ENCODE measurements around the gene CRYBG2.
"Not testable (repeated sequence)": the region's sequence is repeated elsewhere in the genome, so short reads cannot be mapped to it uniquely, and the experiment has no call there.

The CRYBG2 gene

GRCh38 chr1:26333312-26333711 is 20.6 kb downstream of the CRYBG2 start:
- H3K36me3 ChIP-seq (ENCODE audit: control insufficient read depth in 2 of 2, insufficient read depth in 2 of 2, low read length in 2 of 2); H3K9ac ChIP-seq (ENCODE audit: low read length in 2 of 2); H3K9me3 ChIP-seq (ENCODE audit: control insufficient read depth in 2 of 2, low read length in 2 of 2); H3K27ac ChIP-seq (ENCODE audit: low read length); H3K4me3 ChIP-seq (ENCODE audit: low read length in 2 of 2): not testable (repeated sequence)
- peaks cover 13% of the 10 kb centered on the region for H3K4me1 ChIP-seq (ENCODE audit: control insufficient read depth, insufficient read depth, low read length)
- peaks cover 27 to 33% of the 10 kb centered on the region in 2 donors for H3K27me3 ChIP-seq (ENCODE audit: control insufficient read depth in 1 of 2, insufficient read depth in 2 of 2, low read length in 2 of 2)

GRCh38 chr1:26330276-26330675 is 23.7 kb downstream of the CRYBG2 start:
- Histone ChIP-seq H3K4me1 (ENCODE audit: control insufficient read depth, insufficient read depth, low read length) (no peaks in the 10 kb centered on the region), H3K27me3 (ENCODE audit: control insufficient read depth in 1 of 2, insufficient read depth in 2 of 2, low read length in 2 of 2) (peaks cover 18 to 24% of the 10 kb centered on the region in 2 donors)

GRCh38 chr1:26329380-26329779 is 24.6 kb downstream of the CRYBG2 start:
- not testable (repeated sequence) for H3K4me1 ChIP-seq (ENCODE audit: control insufficient read depth, insufficient read depth, low read length); H3K9ac ChIP-seq (ENCODE audit: low read length in 2 of 2); H3K36me3 ChIP-seq (ENCODE audit: control insufficient read depth in 2 of 2, insufficient read depth in 2 of 2, low read length in 2 of 2); H3K27ac ChIP-seq (ENCODE audit: low read length); H3K9me3 ChIP-seq (ENCODE audit: control insufficient read depth in 2 of 2, low read length in 2 of 2); H3K4me3 ChIP-seq (ENCODE audit: low read length in 2 of 2)
- H3K27me3 ChIP-seq (ENCODE audit: control insufficient read depth in 1 of 2, insufficient read depth in 2 of 2, low read length in 2 of 2), result peaks cover 11 to 23% of the 10 kb centered on the region in 2 donors

More at GRCh38 chr1:26330276-26330675, 23.7 kb downstream of the CRYBG2 start:
- Histone ChIP-seq H3K4me3 (ENCODE audit: low read length in 2 of 2) (no peak overlapping the region), H3K27ac (ENCODE audit: low read length) (no peak overlapping the region), H3K36me3 (ENCODE audit: control insufficient read depth in 2 of 2, insufficient read depth in 2 of 2, low read length in 2 of 2) (no peaks in the 10 kb centered on the region), H3K9me3 (ENCODE audit: control insufficient read depth in 2 of 2, low read length in 2 of 2) (no peaks in the 10 kb centered on the region), H3K9ac (ENCODE audit: low read length in 2 of 2) (no peak overlapping the region)

- peaks cover 6 to 17% of the 10 kb centered on the region in 2 donors for H3K27me3 ChIP-seq (ENCODE audit: control insufficient read depth in 1 of 2, insufficient read depth in 2 of 2, low read length in 2 of 2)
- no peak overlapping the region for H3K9ac ChIP-seq (ENCODE audit: low read length in 2 of 2)
- H3K9me3 ChIP-seq (ENCODE audit: control insufficient read depth in 2 of 2, low read length in 2 of 2), result no peaks in the 10 kb centered on the region
- no peak overlapping the region for H3K27ac ChIP-seq (ENCODE audit: low read length)
- H3K36me3 ChIP-seq (ENCODE audit: control insufficient read depth in 2 of 2, insufficient read depth in 2 of 2, low read length in 2 of 2), result no peaks in the 10 kb centered on the region
- no peak overlapping the region for H3K4me3 ChIP-seq (ENCODE audit: low read length in 2 of 2)
- H3K4me1 ChIP-seq (ENCODE audit: control insufficient read depth, insufficient read depth, low read length), result no peaks in the 10 kb centered on the region
These were observed 25.3 kb downstream of the CRYBG2 start for GRCh38 chr1:26328597-26328996.

- H3K4me3 ChIP-seq (ENCODE audit: low read length in 2 of 2), result no peak overlapping the region
- no peaks in the 10 kb centered on the region for H3K9me3 ChIP-seq (ENCODE audit: control insufficient read depth in 2 of 2, low read length in 2 of 2)
These were observed 26.0 kb downstream of the CRYBG2 start for GRCh38 chr1:26327956-26328362.

DNA sequence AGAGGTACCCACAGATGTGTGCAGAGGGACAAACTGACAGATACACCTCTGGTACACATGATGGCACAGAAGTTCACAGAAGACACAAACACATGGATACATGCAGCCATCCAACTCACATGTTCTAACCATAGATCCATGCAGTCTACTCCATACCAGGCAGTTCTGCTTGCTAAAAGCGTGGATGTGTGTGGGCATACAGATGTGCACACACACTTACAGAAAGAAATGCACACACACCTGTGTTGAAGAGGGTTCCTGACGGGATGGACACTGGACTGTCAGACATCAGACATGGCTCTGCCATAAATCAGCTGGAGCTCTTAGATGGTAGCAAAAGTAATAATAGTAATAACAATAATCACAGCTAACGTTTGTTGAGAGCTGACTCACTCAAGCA is 29.4 kb downstream of the CRYBG2 start:
- Histone ChIP-seq H3K36me3 (ENCODE audit: control insufficient read depth in 2 of 2, insufficient read depth in 2 of 2, low read length in 2 of 2) (no peaks in the 10 kb centered on the region), H3K9ac (ENCODE audit: low read length in 2 of 2) (no peak overlapping the region), H3K9me3 (ENCODE audit: control insufficient read depth in 2 of 2, low read length in 2 of 2) (no peaks in the 10 kb centered on the region), H3K27ac (ENCODE audit: low read length) (no peak overlapping the region), H3K4me3 (ENCODE audit: low read length in 2 of 2) (no peak overlapping the region), H3K27me3 (ENCODE audit: control insufficient read depth in 1 of 2, insufficient read depth in 2 of 2, low read length in 2 of 2) (peaks cover 4 to 7% of the 10 kb centered on the region in 2 donors), H3K4me1 (ENCODE audit: control insufficient read depth, insufficient read depth, low read length) (peaks cover 7% of the 10 kb centered on the region)

More at GRCh38 chr1:26327956-26328362, 26.0 kb downstream of the CRYBG2 start:
- Histone ChIP-seq H3K27ac (ENCODE audit: low read length) (no peak overlapping the region), H3K9ac (ENCODE audit: low read length in 2 of 2) (no peak overlapping the region), H3K36me3 (ENCODE audit: control insufficient read depth in 2 of 2, insufficient read depth in 2 of 2, low read length in 2 of 2) (no peaks in the 10 kb centered on the region), H3K27me3 (ENCODE audit: control insufficient read depth in 1 of 2, insufficient read depth in 2 of 2, low read length in 2 of 2) (peaks cover 4 to 14% of the 10 kb centered on the region in 2 donors), H3K4me1 (ENCODE audit: control insufficient read depth, insufficient read depth, low read length) (no peaks in the 10 kb centered on the region)

- Histone ChIP-seq H3K27ac (ENCODE audit: low read length) (no peak overlapping the region), H3K4me3 (ENCODE audit: low read length in 2 of 2) (no peak overlapping the region), H3K36me3 (ENCODE audit: control insufficient read depth in 2 of 2, insufficient read depth in 2 of 2, low read length in 2 of 2) (no peaks in the 10 kb centered on the region), H3K4me1 (ENCODE audit: control insufficient read depth, insufficient read depth, low read length) (peaks cover 7% of the 10 kb centered on the region), H3K9me3 (ENCODE audit: control insufficient read depth in 2 of 2, low read length in 2 of 2) (no peaks in the 10 kb centered on the region), H3K27me3 (ENCODE audit: control insufficient read depth in 1 of 2, insufficient read depth in 2 of 2, low read length in 2 of 2) (peaks cover 4 to 7% of the 10 kb centered on the region in 2 donors), H3K9ac (ENCODE audit: low read length in 2 of 2) (no peak overlapping the region)
These were observed 30.5 kb downstream of the CRYBG2 start for GRCh38 chr1:26323382-26323781.

- Histone ChIP-seq H3K27ac (ENCODE audit: low read length) (no peak overlapping the region), H3K9me3 (ENCODE audit: control insufficient read depth in 2 of 2, low read length in 2 of 2) (no peaks in the 10 kb centered on the region), H3K4me3 (ENCODE audit: low read length in 2 of 2) (no peak overlapping the region), H3K4me1 (ENCODE audit: control insufficient read depth, insufficient read depth, low read length) (peaks cover 7% of the 10 kb centered on the region), H3K9ac (ENCODE audit: low read length in 2 of 2) (peak overlapping the region; percentile 37 to 58), H3K36me3 (ENCODE audit: control insufficient read depth in 2 of 2, insufficient read depth in 2 of 2, low read length in 2 of 2) (no peaks in the 10 kb centered on the region), H3K27me3 (ENCODE audit: control insufficient read depth in 1 of 2, insufficient read depth in 2 of 2, low read length in 2 of 2) (peaks cover 4 to 7% of the 10 kb centered on the region in 2 donors)
These were observed 31.9 kb downstream of the CRYBG2 start for GRCh38 chr1:26322042-26322331.

DNA sequence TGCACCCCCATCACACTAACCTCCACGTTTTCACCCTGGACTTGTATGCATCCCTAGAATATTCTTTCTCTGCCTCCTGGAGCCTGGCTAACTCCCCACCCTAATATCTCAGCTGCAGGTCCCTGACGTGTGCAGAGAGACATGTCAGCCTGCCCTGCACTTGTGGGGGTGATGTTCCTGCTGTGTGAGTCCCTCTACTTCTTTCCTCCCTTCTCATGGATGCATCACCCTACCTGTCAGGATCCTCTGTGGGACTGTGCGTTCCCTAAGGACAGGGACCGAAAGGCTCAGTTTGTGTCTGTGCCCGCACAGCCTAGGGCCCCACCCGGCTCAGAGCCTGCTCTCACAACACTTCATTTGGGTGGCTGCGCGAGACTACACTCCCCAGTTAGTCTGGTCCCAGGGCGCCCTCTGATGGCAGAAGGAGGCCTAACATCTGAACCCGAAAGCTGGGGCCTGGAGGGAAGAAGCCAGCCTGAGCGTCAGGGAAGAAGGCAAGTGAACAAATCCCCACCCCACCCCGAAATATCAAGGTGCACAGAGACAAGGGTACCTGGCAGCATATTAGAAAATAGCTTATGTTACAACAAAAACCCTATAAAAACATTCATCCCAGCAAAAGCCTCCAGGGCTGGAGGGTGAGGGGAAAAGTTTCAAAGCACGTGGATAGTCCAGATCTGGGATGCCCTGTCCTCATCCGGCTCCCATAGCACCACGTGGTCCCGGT is 32.5 kb downstream of the CRYBG2 start:
- Histone ChIP-seq H3K36me3 (ENCODE audit: control insufficient read depth in 2 of 2, insufficient read depth in 2 of 2, low read length in 2 of 2) (no peaks in the 10 kb centered on the region), H3K9me3 (ENCODE audit: control insufficient read depth in 2 of 2, low read length in 2 of 2) (no peaks in the 10 kb centered on the region), H3K4me3 (ENCODE audit: low read length in 2 of 2) (peak overlapping the region in 1 of 2 donors; percentile 47), H3K27me3 (ENCODE audit: control insufficient read depth in 1 of 2, insufficient read depth in 2 of 2, low read length in 2 of 2) (peaks cover 4 to 7% of the 10 kb centered on the region in 2 donors), H3K9ac (ENCODE audit: low read length in 2 of 2) (peak overlapping the region; percentile 37 to 58), H3K4me1 (ENCODE audit: control insufficient read depth, insufficient read depth, low read length) (peaks cover 7% of the 10 kb centered on the region), H3K27ac (ENCODE audit: low read length) (no peak overlapping the region)

DNA sequence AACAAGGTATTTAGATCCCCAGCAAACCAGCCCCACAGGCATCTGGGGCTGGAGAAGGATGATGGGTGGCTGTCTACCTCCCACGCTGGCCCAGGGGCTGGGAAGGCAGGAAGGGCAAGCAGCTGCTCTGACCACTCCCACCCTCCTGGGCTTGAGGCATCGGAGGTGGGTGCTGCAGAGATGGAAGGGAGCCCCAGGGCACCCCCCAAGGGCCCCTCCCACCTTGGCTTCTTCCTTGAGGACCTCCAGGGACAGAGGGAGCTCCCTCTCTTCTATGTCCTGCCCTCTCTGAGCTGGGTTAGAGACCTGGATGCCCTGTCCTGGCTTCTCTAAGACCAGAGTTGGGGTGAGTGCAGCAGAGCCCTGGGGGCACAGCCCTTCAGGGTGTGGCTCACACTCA is 33.0 kb downstream of the CRYBG2 start:
- H3K4me1 ChIP-seq (ENCODE audit: control insufficient read depth, insufficient read depth, low read length), result peaks cover 7% of the 10 kb centered on the region
- peak overlapping the region in 1 of 2 donors; percentile 5 for H3K9ac ChIP-seq (ENCODE audit: low read length in 2 of 2)
- H3K9me3 ChIP-seq (ENCODE audit: control insufficient read depth in 2 of 2, low read length in 2 of 2), result no peaks in the 10 kb centered on the region
- H3K27ac ChIP-seq (ENCODE audit: low read length), result no peak overlapping the region
- H3K27me3 ChIP-seq (ENCODE audit: control insufficient read depth in 1 of 2, insufficient read depth in 2 of 2, low read length in 2 of 2), result peaks cover 4 to 7% of the 10 kb centered on the region in 2 donors
- no peak overlapping the region for H3K4me3 ChIP-seq (ENCODE audit: low read length in 2 of 2)
- H3K36me3 ChIP-seq (ENCODE audit: control insufficient read depth in 2 of 2, insufficient read depth in 2 of 2, low read length in 2 of 2), result no peaks in the 10 kb centered on the region

DNA sequence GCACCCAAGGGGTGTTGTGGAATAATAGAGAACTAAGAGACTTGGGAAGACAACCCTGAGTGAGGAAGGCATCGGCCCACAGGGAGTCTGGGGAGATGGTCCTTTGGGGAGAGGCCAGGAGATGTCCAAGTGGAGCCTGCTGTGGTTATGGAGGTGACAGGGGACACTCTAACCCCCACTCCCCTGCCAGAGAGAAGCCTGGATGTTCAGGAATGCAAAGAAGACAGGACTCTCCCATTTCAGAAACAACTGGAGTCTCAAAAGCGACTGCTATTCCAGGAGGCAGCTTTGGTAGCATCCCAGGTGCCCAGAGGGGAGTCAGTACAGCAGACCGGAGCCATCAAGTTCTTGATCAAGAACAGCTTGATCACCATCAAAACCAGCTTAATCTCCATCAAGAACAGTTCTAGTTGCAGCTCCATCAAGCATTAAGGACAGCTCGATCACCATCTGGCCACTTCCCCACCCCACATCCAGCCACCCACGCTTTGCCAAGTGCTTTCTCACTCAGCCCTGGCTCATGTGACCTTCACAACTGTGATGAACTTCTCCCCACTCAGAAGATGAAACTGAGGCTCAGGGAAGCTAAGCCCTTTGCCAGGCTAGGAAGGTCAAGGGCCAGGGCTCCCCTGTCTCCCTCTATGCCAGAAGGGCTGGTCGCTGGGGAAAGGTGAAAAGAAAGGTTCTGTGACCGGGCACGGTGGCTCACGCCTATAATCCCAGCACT is 35.4 kb downstream of the CRYBG2 start:
- Histone ChIP-seq H3K36me3 (ENCODE audit: control insufficient read depth in 2 of 2, insufficient read depth in 2 of 2, low read length in 2 of 2) (no peaks in the 10 kb centered on the region), H3K9ac (ENCODE audit: low read length in 2 of 2) (no peak overlapping the region), H3K27ac (ENCODE audit: low read length) (no peak overlapping the region)

More for the DNA sequence above, 35.4 kb downstream of the CRYBG2 start:
- peaks cover 4% of the 10 kb centered on the region in 2 donors for H3K27me3 ChIP-seq (ENCODE audit: control insufficient read depth in 1 of 2, insufficient read depth in 2 of 2, low read length in 2 of 2)
- peak overlapping the region in 1 of 2 donors; percentile 15 for H3K4me3 ChIP-seq (ENCODE audit: low read length in 2 of 2)
- H3K9me3 ChIP-seq (ENCODE audit: control insufficient read depth in 2 of 2, low read length in 2 of 2), result no peaks in the 10 kb centered on the region
- peaks cover 7% of the 10 kb centered on the region for H3K4me1 ChIP-seq (ENCODE audit: control insufficient read depth, insufficient read depth, low read length)
